ENCODE data around the gene NBPF11. TPM values are rescaled to one million over a fixed set of nuclear protein-coding genes. Genes with fewer than 3 reads are reported as not detected.
"Not testable (repeated sequence)": the region's sequence is repeated elsewhere in the genome, so short reads cannot be mapped to it uniquely, and the experiment has no call there.

Gene NBPF11, protein sequence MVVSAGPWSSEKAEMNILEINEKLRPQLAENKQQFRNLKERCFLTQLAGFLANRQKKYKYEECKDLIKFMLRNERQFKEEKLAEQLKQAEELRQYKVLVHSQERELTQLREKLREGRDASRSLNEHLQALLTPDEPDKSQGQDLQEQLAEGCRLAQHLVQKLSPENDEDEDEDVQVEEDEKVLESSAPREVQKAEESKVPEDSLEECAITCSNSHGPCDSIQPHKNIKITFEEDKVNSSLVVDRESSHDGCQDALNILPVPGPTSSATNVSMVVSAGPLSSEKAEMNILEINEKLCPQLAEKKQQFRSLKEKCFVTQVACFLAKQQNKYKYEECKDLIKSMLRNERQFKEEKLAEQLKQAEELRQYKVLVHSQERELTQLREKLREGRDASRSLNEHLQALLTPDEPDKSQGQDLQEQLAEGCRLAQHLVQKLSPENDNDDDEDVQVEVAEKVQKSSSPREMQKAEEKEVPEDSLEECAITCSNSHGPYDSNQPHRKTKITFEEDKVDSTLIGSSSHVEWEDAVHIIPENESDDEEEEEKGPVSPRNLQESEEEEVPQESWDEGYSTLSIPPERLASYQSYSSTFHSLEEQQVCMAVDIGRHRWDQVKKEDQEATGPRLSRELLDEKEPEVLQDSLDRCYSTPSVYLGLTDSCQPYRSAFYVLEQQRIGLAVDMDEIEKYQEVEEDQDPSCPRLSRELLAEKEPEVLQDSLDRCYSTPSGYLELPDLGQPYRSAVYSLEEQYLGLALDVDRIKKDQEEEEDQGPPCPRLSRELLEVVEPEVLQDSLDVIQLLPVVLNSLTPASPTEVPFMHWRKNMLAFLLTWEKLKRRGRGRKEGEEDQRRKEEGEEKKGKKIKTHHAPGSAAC
- total RNA-seq, result 13.8 TPM

DNA sequence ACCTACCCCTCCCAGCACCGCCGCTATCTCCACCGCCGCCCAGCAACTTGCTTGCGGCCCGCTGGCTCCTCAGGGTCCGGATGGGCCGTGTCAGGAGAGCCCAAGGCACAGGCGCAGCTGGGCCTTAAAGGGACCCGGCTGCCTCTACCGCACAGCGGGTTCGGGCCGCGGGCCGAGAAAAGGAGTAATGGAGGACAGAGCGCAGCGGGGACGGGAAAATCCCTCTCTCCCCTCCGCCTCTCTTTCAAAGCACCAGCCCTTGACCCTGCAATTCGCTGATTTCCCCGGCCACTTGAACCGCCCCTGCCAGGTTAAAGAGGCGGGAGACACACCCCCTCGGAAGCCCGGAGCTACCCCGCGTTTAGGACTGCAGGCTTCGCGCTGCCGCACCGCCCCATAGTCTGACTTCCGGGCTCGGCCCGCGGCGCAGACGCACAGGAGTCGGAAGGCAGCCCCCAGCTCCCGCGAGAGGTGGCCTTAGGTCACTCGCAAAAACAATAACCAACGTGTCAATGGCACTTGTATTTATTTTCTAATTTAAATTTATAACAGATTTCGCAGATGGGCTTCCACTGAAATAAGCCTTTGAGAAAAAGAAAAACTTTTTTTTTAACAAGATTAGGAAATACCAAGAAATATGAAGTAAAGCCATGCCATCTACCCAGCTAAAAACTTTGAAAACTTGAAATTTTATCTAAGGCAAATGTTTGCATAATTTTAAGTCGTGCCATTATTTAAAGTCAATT, at the start of gene NBPF11:
Gene NBPF11, minus strand, starts transcription at position 371 of the 746 bp plus-strand sequence. CDS start 25,278 bp downstream, outside the sequence.
- peak within 1 kb of the TSS; percentile 84 to 85 for H3K4me3 ChIP-seq
- H3K4me1 ChIP-seq; H3K27me3 ChIP-seq; H3K9me3 ChIP-seq; intact Hi-C loops (cut with DNase I); H3K36me3 ChIP-seq: not testable (repeated sequence)
- DNase-seq (ENCODE audit: low spot score in 2 of 2), result peak; percentile 36 to 85
- H3K27ac ChIP-seq, result peak within 1 kb of the TSS; percentile 56 to 81

DNA sequence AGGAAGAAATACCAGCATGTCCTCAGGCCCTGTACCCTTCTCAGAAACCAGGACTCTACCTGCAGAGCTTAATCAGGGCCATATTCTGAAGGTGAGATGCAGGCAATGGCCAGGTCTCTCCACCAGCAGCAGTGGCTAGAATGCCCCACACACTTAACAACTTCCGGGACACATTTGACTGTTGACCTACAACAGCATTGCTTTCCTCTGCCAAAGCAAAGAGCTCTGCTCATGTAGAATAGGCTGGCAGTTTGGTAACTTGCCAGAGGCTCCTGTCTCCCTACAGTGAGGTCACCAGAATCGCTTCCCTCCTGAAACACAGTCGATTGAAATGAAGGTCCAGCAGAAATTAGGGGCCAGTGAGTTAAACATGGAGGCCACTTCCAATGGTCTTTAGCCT, 45.3 kb upstream of the NBPF11 start:
- H3K4me1 ChIP-seq; H3K4me3 ChIP-seq; H3K9me3 ChIP-seq; H3K36me3 ChIP-seq; intact Hi-C loops (cut with DNase I); DNase-seq (ENCODE audit: low spot score in 2 of 2); H3K27ac ChIP-seq; H3K27me3 ChIP-seq: not testable (repeated sequence)

DNA sequence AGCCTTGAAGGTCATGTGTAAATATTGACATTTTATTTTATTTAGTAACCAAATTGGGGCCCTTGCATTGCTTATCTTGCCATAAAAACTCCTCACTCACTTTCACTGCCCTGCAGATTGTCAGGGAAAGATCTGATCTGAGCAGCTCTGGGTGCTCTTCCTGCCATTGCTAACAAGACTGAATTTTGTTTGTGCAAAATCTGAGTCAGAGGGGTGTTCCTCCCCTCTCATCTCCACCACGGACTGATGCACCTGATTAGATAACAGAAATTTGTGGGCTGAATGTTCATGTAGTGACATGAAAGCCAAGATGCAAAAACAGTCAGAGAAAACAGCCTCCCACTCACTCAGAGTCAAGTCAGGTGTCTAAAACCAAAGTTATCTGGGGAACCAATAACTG, 44.9 kb upstream of the NBPF11 start:
- H3K36me3 ChIP-seq; H3K4me3 ChIP-seq; H3K9me3 ChIP-seq; intact Hi-C loops (cut with DNase I); DNase-seq (ENCODE audit: low spot score in 2 of 2); H3K27me3 ChIP-seq; H3K27ac ChIP-seq; H3K4me1 ChIP-seq: not testable (repeated sequence)

DNA sequence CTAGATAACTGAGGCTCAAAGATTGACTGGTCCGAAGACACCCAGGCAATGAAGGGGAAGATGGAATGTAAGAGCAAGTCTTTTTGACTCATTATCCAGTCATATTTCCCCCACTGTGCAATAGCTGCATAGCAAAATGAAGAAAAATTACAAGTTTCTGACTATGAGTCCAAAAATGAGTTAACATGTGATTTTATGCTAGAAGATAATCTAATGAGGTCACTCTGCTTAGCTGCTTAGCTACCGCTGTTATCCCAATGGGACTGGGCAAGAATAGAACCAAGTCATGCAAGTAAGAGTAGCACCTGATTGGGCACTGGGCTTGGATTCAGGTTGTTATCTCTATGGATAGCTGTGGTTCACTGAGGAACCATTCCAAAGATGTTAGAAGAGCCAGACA, 43.0 kb upstream of the NBPF11 start:
- H3K36me3 ChIP-seq; H3K27ac ChIP-seq; H3K4me3 ChIP-seq; H3K4me1 ChIP-seq; H3K27me3 ChIP-seq; DNase-seq (ENCODE audit: low spot score in 2 of 2); intact Hi-C loops (cut with DNase I); H3K9me3 ChIP-seq: not testable (repeated sequence)

DNA sequence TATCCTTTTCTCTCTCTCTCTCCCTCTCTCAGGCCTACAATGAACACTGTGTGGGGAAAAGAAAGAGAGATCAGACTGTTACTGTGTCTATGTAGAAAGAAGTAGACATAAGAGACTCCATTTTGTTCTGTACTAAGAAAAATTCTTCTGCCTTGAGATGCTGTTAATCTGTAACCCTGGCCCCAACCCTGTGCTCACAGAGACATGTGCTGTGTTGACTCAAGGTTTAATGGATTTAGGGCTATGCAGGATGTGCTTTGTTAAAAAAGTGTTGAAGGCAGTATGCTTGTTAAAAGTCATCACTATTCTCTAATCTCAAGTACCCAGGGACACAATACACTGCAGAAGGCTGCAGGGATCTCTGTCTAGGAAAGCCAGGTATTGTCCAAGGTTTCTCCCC, 36.7 kb upstream of the NBPF11 start:
- H3K9me3 ChIP-seq; H3K27me3 ChIP-seq; DNase-seq (ENCODE audit: low spot score in 2 of 2); H3K36me3 ChIP-seq; H3K4me1 ChIP-seq; H3K4me3 ChIP-seq; intact Hi-C loops (cut with DNase I); H3K27ac ChIP-seq: not testable (repeated sequence)

DNA sequence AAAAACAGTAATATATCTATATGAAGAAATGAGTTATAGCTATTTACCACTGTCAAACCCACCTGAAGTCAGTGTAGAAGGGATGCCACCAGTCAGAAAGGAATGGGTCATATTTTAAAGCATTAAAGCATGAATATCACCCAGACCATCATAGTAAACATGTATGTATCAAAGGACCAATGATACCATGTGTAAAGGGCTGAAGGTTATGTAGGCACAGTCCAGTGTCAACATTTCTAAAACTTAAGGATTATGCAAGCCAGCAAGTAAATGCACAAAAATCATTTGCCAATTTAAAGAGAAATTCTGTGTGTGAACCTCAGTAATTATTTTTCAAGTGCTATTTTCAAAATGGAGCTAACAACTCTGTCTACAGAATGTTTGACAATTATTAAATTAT, 26.6 kb upstream of the NBPF11 start:
- H3K27ac ChIP-seq; H3K4me3 ChIP-seq; H3K27me3 ChIP-seq; intact Hi-C loops (cut with DNase I); H3K9me3 ChIP-seq; H3K36me3 ChIP-seq; H3K4me1 ChIP-seq; DNase-seq (ENCODE audit: low spot score in 2 of 2): not testable (repeated sequence)

DNA sequence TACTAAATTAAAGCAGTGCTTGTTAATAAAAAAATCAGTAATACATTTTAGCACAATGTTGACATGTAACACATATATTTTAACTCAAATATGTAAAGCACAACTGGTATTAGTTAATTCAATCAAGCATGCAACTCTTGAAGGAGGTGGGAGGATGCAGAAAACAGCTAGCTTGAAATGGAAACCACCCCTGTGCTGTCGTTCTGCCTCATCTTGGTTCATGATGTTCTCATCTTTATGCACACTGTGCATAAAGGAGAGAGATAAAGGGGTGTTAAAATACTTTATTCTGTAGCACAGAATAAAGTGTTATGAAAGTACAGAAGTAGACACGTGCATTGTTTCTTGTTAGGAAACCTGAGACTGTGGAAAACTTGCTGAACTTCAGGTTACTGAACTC, 23.3 kb upstream of the NBPF11 start:
- H3K27ac ChIP-seq; H3K36me3 ChIP-seq; intact Hi-C loops (cut with DNase I); H3K9me3 ChIP-seq; H3K27me3 ChIP-seq; H3K4me3 ChIP-seq; H3K4me1 ChIP-seq; DNase-seq (ENCODE audit: low spot score in 2 of 2): not testable (repeated sequence)

DNA sequence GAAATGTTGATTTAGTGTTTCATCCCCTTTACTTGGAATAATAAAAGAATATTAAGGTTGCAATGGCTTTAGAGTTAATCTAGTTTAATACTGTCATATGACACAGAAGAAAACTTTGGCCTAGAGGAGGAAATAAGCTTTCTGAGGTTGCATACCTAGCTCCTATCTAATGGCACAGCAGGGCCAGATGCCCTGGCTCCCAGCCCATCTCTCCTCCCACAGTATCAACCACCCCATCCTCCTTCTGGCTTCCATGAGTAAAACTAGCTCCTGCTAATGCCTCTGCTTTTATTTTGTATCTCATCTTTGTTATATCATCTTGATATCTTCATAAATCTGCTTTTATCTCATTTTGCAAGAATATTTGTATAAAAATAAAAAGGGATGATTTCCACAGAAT, 19.9 kb upstream of the NBPF11 start:
- H3K27ac ChIP-seq; H3K36me3 ChIP-seq; intact Hi-C loops (cut with DNase I); H3K4me1 ChIP-seq; H3K27me3 ChIP-seq; H3K9me3 ChIP-seq; DNase-seq (ENCODE audit: low spot score in 2 of 2); H3K4me3 ChIP-seq: not testable (repeated sequence)

DNA sequence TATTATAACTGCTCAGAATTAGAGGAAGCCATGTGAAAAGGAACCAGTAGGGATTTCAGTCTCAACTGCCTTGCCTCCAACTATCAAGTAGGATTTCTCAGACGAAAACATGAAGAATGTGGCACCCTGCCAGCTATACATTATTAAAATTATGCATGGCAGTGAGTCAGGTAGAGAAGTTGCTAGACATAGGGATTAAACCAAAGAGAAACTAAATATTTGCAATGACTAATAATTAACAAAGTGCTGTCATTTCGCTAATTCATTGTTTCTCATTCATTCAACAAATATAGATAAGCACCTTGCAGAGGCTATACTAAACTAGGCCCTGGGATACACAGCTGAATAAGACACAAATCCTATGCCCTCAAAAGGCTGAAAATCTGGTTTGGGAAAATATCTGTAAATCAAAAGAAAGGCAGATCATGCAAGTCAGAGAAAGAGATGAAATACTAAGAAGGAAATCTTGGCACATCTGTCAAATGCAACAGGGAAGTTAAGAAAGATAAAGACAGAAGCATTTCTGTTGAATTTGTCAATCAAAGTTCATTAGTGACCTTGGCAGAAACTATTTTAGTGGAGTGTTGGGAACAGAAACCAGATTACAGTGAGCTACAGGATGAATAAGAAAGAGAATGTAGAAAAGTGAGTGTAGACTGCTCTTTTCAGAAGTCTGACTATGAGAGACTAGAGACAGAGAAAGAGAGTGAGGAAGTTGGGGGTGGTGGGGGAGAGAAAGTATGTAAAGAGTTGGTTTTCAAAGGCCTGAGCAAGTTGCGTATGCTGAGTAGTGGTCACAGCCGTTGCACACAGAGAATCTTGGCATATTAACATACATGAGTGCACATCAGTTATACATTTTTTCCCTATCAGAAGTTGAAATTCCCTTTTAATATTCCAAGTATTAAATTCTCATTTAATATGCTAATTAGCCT, 14.7 kb upstream of the NBPF11 start:
- no peak for DNase-seq (ENCODE audit: low spot score in 2 of 2)
- Histone ChIP-seq H3K4me1 (no peaks in the 10 kb centered on the region), H3K27ac (no peak overlapping the region), H3K27me3 (no peaks in the 10 kb centered on the region), H3K4me3 (no peak overlapping the region), H3K36me3 (no peaks in the 10 kb centered on the region), H3K9me3 (no peaks in the 10 kb centered on the region)
- TF ChIP-seq, protein P1, sequence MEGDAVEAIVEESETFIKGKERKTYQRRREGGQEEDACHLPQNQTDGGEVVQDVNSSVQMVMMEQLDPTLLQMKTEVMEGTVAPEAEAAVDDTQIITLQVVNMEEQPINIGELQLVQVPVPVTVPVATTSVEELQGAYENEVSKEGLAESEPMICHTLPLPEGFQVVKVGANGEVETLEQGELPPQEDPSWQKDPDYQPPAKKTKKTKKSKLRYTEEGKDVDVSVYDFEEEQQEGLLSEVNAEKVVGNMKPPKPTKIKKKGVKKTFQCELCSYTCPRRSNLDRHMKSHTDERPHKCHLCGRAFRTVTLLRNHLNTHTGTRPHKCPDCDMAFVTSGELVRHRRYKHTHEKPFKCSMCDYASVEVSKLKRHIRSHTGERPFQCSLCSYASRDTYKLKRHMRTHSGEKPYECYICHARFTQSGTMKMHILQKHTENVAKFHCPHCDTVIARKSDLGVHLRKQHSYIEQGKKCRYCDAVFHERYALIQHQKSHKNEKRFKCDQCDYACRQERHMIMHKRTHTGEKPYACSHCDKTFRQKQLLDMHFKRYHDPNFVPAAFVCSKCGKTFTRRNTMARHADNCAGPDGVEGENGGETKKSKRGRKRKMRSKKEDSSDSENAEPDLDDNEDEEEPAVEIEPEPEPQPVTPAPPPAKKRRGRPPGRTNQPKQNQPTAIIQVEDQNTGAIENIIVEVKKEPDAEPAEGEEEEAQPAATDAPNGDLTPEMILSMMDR (IDR thresholded peaks at IDR 0.05), result no peak
- intact Hi-C loops (cut with DNase I), result no loop called here

Measured in ascending aorta (tissue), 2 donors.